ENCODE results near the gene CTNNBL1. TPM values are rescaled to one million over a fixed set of nuclear protein-coding genes. Genes with fewer than 3 reads are reported as not detected.

Gene CTNNBL1
- total and polyA plus RNA-seq, 12 donors, result 5.5 to 75.5 (median 37.7) TPM

DNA sequence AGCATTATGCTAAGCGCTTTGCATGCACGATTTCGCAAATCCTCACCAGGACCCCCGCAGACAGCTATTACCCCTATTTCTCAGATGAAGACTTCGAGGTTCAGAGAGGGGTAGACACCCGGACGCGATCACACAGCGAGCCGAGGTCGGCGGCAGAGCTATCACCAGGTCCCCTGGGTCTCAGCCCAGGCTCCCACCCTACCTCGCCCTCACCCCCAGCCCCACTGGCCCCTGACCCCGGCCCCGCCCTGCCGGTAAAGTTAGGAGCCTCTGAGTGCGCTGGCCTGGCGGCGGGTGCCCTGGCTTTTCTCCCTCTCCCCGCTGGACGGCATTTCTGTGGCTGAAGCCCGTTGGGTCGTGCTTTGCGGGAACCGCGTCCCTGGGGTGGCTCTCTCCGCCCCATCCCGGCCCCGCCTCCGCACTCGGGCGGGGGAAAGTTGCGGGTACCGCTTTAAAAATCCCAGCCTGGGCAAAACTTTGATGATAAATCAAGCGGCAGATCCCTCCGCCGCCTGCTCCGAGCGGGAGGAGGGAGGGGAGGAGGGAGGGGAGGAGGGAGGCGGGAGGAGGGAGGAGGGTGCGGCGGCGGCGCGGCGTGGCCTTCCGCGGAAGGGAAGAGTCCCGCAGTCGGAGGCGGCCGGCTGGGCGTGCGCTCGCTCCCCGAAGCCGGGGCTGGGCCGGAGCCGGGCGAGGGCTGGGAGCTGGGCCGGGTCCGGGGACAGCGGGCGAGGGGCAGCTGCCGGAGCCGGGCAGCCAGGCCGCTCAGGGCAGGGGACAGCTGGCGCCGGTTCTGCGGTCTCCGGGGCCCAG, 208.9 kb downstream of the CTNNBL1 start, which contains the start of gene VSTM2L:
TSS of gene VSTM2L (plus strand) at position 624 of the 810 bp plus-strand sequence. CDS start 224 bp downstream, outside the sequence.
- Histone ChIP-seq H3K27me3 (no peaks in the 10 kb centered on the region), H3K4me3 (peak within 1 kb of the TSS in 2 of 4 donors; percentile 6 to 63), H3K27ac (peak within 1 kb of the TSS in 1 of 5 donors; percentile 56), H3K36me3 (replicated peaks in 1 of 2) (no peaks in the 10 kb centered on the region), H3K4me1 (replicated peaks in 1 of 2) (peaks cover 4 to 12% of the 10 kb centered on the region in 2 donors), H3K9me3 (replicated peaks in 1 of 3) (no peaks in the 10 kb centered on the region)
- intact Hi-C loops (cut with DNase I), result no loop called here
- peak; percentile 34 to 82 (median 58) for DNase-seq
- TF ChIP-seq POLR2A (IDR thresholded peaks at IDR 0.05), result no peak
- no peak for TF ChIP-seq CTCF (IDR thresholded peaks at IDR 0.05)
- 4 to 11% (median 6%) methylated on average over 6 to 70 of the region's 71 CpGs for WGBS, 4 donors

GRCh38 chr20:37903317-37904007, 209.6 kb downstream of the CTNNBL1 start:
- H3K27me3 ChIP-seq, result no peaks in the 10 kb centered on the region
- no peak for TF ChIP-seq POLR2A (IDR thresholded peaks at IDR 0.05)
- peak in 1 of 6 experiments; percentile 32 for TF ChIP-seq CTCF (IDR thresholded peaks at IDR 0.05)
- peaks cover 4 to 12% of the 10 kb centered on the region in 2 donors for H3K4me1 ChIP-seq (replicated peaks in 1 of 2)
- H3K27ac ChIP-seq, result peak overlapping the region in 1 of 5 donors; percentile 56
- WGBS, 4 donors, result 30 to 91% (median 60%) methylated on average over 19 to 67 of the region's 67 CpGs
- DNase-seq, result no peak
- H3K4me3 ChIP-seq, result peak overlapping the region in 2 of 4 donors; percentile 6 to 63
- no peaks in the 10 kb centered on the region for H3K36me3 ChIP-seq (replicated peaks in 1 of 2)
- intact Hi-C loops (cut with DNase I), result no loop called here
- H3K9me3 ChIP-seq (replicated peaks in 1 of 3), result no peaks in the 10 kb centered on the region

GRCh38 chr20:37904008-37904642, 210.3 kb downstream of the CTNNBL1 start:
- no peak for TF ChIP-seq POLR2A (IDR thresholded peaks at IDR 0.05)
- TF ChIP-seq CTCF (IDR thresholded peaks at IDR 0.05), result no peak
- Histone ChIP-seq H3K4me3 (no peak overlapping the region), H3K4me1 (replicated peaks in 1 of 2) (peaks cover 4 to 12% of the 10 kb centered on the region in 2 donors), H3K36me3 (replicated peaks in 1 of 2) (no peaks in the 10 kb centered on the region), H3K27ac (peak overlapping the region in 1 of 5 donors; percentile 5), H3K27me3 (no peaks in the 10 kb centered on the region), H3K9me3 (replicated peaks in 1 of 3) (no peaks in the 10 kb centered on the region)
- intact Hi-C loops (cut with DNase I), result no loop called here
- no peak for DNase-seq
- 68 to 97% (median 77%) methylated on average over 4 to 12 of the region's 12 CpGs for WGBS, 4 donors
